ENCODE measurements around the gene MED9. TPM values are rescaled to one million over a fixed set of nuclear protein-coding genes. Genes with fewer than 3 reads are reported as not detected.

The MED9 gene
- polyA plus RNA-seq, 1 of the 3 experiments (the other 2 are of a cell fraction), result 10.1 TPM

- TF ChIP-seq ZBTB33 (IDR thresholded peaks at IDR 0.05; ENCODE audit: borderline replicate concordance, low read depth) (no peak), FOXM1 (IDR thresholded peaks at IDR 0.05; ENCODE audit: low read depth) (no peak), NFIC (IDR thresholded peaks at IDR 0.05; ENCODE audit: borderline replicate concordance) (no peak), FOXJ3 (CRISPR knock-in tag; IDR thresholded peaks at IDR 0.05) (no peak), USF1 (IDR thresholded peaks at IDR 0.05; ENCODE audit: borderline replicate concordance, low read depth) (no peak)
- TF ChIP-seq, protein P1, sequence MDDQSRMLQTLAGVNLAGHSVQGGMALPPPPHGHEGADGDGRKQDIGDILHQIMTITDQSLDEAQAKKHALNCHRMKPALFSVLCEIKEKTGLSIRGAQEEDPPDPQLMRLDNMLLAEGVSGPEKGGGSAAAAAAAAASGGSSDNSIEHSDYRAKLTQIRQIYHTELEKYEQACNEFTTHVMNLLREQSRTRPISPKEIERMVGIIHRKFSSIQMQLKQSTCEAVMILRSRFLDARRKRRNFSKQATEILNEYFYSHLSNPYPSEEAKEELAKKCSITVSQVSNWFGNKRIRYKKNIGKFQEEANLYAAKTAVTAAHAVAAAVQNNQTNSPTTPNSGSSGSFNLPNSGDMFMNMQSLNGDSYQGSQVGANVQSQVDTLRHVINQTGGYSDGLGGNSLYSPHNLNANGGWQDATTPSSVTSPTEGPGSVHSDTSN (IDR thresholded peaks at IDR 0.05), result no peak
- TF ChIP-seq, protein P2, sequence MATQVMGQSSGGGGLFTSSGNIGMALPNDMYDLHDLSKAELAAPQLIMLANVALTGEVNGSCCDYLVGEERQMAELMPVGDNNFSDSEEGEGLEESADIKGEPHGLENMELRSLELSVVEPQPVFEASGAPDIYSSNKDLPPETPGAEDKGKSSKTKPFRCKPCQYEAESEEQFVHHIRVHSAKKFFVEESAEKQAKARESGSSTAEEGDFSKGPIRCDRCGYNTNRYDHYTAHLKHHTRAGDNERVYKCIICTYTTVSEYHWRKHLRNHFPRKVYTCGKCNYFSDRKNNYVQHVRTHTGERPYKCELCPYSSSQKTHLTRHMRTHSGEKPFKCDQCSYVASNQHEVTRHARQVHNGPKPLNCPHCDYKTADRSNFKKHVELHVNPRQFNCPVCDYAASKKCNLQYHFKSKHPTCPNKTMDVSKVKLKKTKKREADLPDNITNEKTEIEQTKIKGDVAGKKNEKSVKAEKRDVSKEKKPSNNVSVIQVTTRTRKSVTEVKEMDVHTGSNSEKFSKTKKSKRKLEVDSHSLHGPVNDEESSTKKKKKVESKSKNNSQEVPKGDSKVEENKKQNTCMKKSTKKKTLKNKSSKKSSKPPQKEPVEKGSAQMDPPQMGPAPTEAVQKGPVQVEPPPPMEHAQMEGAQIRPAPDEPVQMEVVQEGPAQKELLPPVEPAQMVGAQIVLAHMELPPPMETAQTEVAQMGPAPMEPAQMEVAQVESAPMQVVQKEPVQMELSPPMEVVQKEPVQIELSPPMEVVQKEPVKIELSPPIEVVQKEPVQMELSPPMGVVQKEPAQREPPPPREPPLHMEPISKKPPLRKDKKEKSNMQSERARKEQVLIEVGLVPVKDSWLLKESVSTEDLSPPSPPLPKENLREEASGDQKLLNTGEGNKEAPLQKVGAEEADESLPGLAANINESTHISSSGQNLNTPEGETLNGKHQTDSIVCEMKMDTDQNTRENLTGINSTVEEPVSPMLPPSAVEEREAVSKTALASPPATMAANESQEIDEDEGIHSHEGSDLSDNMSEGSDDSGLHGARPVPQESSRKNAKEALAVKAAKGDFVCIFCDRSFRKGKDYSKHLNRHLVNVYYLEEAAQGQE (IDR thresholded peaks at IDR 0.05; ENCODE audit: low read depth, low read length), result no peak
Measured at GRCh38 chr17:17538417-17539391, 61.9 kb downstream of the MED9 start (continued).

DNA sequence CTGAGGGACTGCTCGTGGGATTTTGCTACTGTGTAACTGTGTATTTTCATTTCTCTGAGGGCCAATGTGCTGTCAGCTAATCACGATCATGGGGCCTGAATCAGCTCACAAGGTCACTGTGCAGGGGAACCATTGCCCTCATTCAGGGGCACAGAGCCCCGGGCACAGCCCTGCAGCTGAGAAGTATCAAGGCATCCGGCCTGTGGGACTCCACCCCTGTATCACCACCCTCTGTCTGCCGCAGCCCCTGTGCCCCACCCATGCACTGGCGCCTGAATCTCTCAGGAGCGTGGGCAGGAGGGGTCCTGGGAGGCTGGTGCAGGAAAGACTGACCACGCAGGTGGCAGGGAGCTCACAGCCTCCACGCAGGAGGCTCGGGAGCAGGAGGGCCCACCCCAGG is 62.8 kb downstream of the MED9 start:
- CTCF ChIA-PET, result interaction anchor here (0.9 to 2.6 kb wide), 3 partner anchors 29 to 103 kb away, joined by 3 to 15 read pairs (median 15); partner anchors contain the start of gene RASD1
- Histone ChIP-seq H4K20me1 (ENCODE audit: insufficient read depth) (no peaks in the 10 kb centered on the region), H3K36me3 (replicated peaks in 1 of 2; ENCODE audit: control insufficient read depth in 1 of 2, insufficient read depth in 2 of 2, low read length in 1 of 2) (no peaks in the 10 kb centered on the region), H3K9me3 (no peaks in the 10 kb centered on the region), H3K9ac (no peak overlapping the region), H3K9me2 (no peaks in the 10 kb centered on the region), H2AFZ (ENCODE audit: low read depth) (no peak overlapping the region), H3F3A (replicated peaks; ENCODE audit: insufficient read depth) (no peaks in the 10 kb centered on the region), H3K4me3 (ENCODE audit: low read depth in 2 of 2, low read length in 1 of 2) (no peak overlapping the region), H3K4me1 (ENCODE audit: control insufficient read depth in 1 of 2, insufficient read depth in 2 of 2, low read depth in 1 of 2, low read length in 1 of 2) (peaks cover 0 to 66% of the 10 kb centered on the region in 2 experiments; a peak in 1 of 4 replicates), H3K4me2 (no peak overlapping the region), H3K27me3 (ENCODE audit: insufficient read depth) (no peaks in the 10 kb centered on the region), H3K27ac (ENCODE audit: low read depth in 2 of 2, low read length in 1 of 2) (no peak overlapping the region; a peak in 1 of 4 replicates), H3K79me2 (ENCODE audit: insufficient read depth) (no peaks in the 10 kb centered on the region)
- no peak for TF ChIP-seq IRF3 (IDR thresholded peaks at IDR 0.05; ENCODE audit: low read depth, low read length)
- no peak for TF ChIP-seq GATA2 (CRISPR knock-in tag; IDR thresholded peaks at IDR 0.05)
- TF ChIP-seq CHD2 (IDR thresholded peaks at IDR 0.05; ENCODE audit: low read length, partially characterized antibody), result no peak
- TF ChIP-seq RCOR1 (IDR thresholded peaks at IDR 0.05; ENCODE audit: low read length), result no peak
- no peak for TF ChIP-seq YY1 (IDR thresholded peaks at IDR 0.05; ENCODE audit: low read depth)
- TF ChIP-seq USF1 (IDR thresholded peaks at IDR 0.05; ENCODE audit: borderline replicate concordance, low read depth), result no peak
- no peak for TF ChIP-seq RAD21 (IDR thresholded peaks at IDR 0.05; ENCODE audit: low read length)
- no peak for TF ChIP-seq SIN3A (IDR thresholded peaks at IDR 0.05; ENCODE audit: borderline replicate concordance, low read depth, low read length)
- TF ChIP-seq POLR2AphosphoS5 (IDR thresholded peaks at IDR 0.05; ENCODE audit: low read depth, low read length), result no peak
- 96% methylated on average over 10 of the region's 10 CpGs for WGBS (ENCODE audit: low lambda C conversion rate)
- POLR2A ChIA-PET, result no interaction called here
- DNase-seq, result no peak
